Measurements from ENCODE around the gene NFATC4.
"Not testable (repeated sequence)": the region's sequence is repeated elsewhere in the genome, so short reads cannot be mapped to it uniquely, and the experiment has no call there.

Gene NFATC4

DNA sequence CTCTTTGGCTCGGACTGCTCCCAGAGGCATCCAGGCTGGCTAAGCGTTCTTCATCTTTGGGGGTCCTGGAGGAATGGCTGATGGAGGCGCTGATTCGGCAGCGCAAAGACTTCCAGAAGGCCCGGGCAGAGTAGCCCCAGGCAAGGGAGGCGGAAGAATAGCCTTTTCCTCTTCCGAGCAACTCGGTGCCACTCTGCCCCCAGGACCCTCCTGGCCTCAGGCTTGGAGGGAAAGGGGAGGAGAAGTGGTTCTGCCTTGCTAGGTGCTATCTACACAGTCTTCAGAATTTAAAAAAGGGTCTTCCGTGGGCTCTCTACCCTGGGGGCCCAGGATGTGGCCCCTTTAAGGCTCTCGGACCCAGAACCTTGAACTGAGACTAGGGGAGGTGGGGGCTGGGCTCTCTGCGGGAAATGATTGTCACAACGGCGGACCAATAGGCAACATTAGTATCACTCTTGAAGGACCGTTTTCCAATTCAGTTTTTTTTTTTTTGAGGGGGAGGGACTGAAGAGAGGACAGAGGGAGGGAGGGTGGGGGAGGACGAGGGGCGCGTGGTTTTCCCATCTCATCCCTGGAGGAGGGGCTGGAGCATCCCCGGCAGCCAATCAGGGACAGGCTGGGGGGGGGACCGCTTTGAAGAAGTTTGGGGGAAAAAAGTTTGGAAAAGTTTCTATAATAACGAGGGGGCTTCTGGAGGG, at the start of gene NFATC4:
Gene NFATC4 (plus strand): TSS at position 671 of the 698 bp plus-strand sequence. CDS start 157 bp downstream, outside the sequence.
- DNase-seq = peak; percentile 90

DNA sequence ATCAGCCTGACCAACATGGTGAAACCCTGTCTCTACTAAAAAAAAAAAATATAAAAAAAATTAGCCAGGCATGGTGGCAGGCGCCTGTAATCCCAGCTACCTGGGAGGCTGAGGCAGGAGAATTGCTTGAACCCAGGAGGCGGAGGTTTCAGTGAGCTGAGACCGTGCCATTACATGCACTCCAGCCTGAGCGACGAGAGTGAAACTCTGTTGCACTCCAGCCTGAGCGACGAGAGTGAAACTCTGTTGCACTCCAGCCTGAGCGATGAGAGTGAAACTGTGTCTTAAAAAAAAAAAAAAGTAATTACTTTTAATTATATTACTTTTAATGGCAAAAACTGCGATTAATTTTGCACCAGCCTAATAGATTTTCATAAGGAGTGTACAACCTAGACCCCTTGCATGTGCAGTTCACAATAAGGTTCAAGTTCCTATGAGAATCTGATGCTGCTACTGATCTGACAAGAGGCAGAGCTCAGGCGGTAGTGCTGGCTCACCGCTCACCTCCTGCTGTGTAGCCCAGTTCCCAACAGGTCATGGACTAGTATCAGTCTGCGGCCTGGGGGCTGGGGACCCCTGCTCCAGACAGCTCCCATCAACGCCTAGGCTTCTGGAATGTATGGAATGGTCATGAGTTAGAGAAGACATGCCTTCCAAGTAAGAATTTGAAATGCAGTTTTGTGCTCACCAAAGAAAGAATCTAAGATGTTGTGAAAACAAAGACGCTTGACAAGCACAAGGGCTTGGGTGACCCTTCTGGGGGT, 46.6 kb upstream of the NFATC4 start:
- DNase-seq = no peak

DNA sequence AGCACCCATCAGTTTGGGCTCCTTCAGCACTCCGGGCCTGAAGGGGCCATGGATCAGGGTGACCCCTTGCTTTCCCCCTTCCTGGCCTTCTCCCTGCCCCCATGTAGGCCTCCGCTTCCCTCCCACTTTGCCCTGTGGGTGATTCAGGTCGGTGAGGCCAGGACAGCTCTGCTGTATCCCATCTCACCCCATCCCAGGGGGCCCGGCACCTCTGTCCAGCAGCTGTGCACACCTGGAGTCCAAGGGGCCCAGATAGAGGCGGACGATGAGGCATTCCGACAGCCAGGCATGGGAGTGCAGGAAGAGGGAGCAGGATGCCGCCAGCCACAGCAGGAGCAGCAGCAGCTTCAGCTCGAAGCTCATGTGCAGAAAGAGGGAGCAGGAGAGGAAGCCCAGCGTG, 45.3 kb upstream of the NFATC4 start:
- no peak for DNase-seq

DNA sequence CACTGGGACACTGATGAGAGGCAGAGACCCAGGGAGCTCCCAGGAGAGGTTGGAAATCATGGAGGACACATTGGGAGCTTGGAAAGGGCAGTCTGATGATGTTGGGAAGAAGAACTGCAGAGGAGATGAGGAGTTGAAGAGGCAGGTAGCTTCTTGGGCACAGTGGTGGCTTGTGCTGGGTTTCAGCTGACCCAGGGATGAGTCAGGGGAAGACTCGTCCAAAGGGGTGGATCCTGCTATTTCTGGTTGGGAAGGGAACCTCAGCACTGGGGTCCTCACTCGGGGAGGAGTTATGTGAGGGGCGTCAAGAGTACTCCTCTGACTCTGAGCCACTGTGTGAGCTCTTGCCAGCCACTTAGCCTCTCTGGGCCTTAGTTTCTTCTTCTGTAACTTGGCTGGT, 44.6 kb upstream of the NFATC4 start:
- no peak for DNase-seq

DNA sequence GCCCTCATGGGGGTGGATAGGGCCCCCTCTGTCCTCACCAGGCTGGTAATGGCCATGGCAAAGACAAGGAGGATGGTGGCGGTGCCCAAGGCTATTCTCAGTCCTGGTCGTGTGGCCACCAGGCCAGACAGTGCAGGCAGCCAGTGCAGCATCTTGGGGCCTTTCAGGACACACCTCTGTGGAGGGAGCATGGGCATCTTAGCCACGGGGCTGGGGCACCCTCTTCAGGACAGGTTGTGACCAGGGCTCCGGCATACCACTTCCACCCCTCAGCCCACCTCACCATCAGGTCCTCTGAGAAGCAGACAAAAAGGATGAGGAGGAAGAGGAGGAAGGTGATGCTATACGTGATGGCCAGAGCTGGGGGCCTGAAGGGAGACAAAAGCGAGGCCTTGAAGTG, 44.0 kb upstream of the NFATC4 start:
- no peak for DNase-seq

DNA sequence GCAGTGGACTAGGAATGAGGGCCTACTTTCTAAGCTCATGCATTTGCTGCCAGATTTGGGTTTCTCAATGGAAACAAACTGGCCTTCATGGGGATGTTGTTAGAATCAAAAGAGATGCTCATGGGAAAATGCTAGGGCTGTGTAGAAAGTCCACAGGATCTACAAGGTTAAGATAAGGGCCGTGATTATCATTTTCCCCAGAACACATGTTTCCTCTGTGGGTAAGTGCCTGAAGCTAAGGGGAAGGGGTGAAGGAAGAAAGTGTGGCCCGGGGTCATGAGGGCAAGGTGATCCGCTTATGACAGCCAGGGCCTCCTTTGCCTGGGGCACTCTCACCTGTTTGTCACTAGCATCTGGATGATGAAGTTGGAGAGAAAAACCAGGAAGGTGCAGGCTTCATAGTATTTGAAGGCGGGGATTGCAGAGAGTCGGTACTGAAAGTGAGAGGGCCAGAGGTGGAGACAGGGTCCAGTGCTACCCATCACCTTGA, 42.9 kb upstream of the NFATC4 start:
- no peak for DNase-seq

DNA sequence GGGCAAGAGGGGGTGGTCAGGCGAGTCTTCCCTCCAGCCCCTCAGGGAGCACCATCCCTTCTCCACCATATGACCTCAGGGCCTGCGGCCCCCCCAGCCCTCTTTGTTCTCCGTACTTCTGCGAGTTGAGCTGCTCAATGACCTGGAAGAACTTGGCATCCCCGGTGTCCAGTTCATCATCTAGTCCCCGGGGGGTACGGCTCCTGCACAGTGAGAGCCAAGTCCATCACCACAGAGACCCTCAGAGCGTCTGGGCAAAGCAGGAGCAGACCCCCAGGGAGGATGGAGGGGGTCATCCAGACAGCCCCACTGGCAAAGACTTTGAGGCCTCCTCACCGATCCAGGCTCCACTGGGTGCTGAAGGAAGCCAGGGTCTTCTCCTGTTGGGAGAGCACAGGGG, 42.0 kb upstream of the NFATC4 start:
- no peak for DNase-seq

DNA sequence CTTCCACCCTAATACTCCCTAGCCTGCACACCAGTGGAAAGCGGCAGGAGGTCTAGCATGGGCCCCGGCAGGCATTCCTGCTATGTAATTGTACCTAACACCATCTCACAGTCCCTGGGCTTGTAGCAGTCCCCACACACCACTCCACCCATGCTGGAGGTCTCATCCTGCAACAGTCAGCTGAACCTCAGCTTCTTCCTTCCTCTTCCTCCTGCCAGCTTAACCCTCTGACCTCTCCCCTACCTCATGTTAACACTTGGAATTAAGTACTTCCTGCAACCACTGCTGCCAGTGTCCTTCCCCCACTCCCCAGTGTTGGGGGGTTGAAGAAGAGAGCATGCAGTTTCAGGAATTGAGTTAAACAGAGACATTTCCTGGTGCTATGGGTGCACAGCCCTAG, 40.7 kb upstream of the NFATC4 start:
- no peak for DNase-seq

DNA sequence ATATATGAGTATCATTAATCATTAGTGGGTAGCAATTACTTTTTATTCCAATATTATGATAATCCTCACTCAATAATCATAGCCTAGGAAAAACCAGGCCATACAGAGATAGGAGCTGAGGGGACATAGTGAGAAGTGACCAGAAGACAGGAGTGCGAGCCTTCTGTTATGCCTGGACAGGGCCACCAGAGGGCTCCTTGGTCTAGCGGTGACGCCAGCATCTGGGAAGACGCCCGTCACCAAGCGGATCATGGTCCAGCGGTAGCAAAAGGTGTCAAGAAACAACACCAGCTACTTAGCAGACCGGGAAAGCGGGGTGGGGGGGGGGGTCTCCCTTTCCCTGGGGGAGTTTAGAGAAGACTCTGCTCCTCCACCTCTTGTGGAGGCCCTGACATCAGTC, 40.1 kb upstream of the NFATC4 start:
- not testable (repeated sequence) for DNase-seq

DNA sequence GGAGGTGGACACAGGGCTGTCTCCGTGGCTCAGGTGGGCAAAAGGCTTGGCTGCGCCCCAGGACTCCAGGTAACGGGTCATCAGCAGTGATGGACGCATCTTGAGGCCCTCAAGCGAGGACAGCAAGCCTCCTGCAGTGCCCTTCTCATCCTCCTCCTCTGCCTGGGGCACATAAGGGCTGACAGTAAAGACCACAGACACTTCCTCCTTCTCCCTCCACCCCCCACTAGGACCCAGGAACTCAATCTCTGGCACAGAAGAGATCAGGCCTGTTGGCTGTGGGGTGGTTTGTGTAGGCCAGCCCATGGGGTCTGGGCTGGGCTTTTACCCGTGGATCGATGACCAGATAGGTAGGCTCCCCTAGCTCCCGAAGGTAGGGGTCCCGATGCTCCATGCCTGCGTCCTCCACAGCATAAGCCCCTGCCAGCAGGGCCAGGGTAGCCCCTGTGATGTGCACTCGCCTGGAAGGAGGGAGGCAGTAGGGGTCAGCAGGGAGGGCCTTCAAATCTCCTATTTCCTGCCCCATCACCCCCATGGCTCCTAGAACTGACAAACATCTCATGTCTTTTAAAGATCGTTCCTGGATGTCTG, 38.8 kb upstream of the NFATC4 start:
- no peak for DNase-seq

DNA sequence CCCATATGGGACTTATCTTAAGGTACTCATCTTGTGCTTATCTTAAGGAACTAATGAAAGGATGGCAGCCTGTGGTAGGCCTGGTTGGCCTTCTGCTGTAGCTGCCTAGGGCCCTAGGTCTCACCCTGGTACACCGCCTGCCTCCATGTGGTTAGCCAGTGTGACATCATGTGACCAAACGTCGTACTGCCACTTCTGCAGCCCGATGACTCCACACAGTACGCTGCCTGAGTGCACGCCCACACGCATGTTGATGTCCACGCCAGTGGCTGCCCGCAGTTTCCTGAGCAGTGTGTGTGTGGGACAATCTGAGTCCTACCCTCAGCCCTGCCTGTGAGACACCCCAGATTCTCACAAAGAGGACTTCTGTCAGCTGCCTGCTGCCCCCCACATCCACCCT, 38.2 kb upstream of the NFATC4 start:
- no peak for DNase-seq

DNA sequence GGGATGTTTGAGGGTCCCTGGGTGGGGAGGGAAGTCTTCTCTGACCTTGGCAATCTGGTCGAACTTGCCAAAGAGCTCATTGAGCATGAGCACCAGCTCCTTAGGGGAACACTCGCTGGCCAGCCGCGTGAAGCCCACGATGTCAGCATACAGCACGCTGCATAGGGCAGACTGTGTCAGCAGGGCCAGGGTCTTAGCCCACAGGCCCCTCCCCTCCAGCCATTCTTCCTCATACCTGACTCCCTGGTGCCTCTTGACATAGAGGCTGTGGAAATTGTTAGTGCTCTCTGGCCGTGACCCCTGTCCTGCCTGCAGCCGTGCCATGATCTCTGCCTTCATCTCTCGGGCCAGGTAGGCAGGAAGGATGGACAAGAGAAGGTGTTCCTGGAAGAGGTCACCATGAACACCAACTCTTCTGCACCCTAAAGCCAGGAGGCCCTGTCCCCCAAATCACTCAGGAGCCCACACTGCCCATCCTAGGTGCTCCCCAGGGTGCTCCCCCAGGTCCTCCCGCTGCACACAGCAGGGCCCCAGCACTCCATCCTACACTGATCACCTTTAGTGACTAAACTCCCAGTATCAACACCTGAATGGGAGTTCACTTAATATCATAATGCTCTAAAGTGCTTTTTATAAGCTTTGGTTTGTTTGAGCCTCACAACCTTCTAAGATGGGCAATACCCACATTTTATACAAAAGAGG, 36.9 kb upstream of the NFATC4 start:
- DNase-seq = no peak

DNA sequence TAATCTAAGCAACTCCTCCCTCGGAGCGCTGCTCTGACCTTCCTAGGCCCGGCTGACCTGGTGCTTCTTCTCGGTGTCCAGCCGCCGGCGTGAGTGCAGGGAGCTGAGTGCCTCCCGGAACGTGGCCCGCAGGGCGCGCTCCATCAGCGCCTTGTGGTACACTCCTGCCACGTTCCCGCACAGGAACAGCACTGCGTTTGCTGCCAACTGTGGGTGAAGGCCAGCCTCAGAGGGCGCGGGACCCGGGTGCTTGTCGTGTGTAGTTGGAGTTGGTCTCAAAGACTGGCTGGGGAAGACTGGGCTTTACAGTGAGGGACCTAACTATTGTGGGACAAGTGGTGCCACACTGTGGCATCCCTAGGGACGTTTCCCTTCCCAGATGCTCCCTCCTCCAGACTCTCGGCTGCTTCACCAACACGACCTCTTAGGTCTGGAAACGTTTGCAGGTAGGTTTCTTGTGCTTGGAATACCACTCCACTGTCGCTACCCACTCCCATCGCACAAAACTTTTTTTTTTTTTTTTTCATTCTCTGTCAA, 36.2 kb upstream of the NFATC4 start:
- DNase-seq = no peak

DNA sequence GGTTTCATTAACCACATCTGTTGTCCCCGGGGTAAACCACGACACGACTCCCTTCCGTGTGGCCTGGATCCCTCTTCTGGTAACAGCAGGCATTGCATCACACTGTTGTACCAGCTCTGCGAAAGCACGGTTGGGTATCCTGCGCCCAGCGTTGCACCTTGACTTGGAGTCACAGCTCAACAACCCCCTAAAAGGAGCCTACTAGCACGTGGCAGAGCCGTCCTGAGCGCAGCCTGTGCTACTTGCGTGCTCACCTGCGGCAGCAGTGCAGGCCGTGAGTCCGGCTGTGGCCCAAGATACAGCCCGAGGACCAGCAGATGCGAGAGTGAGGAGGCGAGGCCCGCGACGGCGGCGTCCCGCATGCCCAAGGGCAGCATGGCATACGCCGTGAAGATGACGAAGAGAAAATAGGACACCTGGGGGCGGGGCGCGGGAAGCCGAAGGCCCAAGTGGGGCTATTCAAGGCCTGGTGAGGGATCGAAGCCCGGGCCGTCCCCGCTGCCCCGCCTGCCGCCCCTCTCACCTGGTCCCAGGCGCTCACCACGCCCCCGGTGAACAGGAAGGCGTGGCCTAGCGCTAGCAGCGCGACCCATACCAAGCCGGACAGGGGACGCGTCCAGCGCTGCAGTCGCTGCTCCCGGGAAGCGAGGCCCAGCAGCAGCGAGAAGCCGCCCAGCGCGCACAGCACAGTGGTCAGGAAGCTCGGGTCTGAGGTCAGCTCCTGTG, 35.6 kb upstream of the NFATC4 start:
- DNase-seq = peak; percentile 39

DNA sequence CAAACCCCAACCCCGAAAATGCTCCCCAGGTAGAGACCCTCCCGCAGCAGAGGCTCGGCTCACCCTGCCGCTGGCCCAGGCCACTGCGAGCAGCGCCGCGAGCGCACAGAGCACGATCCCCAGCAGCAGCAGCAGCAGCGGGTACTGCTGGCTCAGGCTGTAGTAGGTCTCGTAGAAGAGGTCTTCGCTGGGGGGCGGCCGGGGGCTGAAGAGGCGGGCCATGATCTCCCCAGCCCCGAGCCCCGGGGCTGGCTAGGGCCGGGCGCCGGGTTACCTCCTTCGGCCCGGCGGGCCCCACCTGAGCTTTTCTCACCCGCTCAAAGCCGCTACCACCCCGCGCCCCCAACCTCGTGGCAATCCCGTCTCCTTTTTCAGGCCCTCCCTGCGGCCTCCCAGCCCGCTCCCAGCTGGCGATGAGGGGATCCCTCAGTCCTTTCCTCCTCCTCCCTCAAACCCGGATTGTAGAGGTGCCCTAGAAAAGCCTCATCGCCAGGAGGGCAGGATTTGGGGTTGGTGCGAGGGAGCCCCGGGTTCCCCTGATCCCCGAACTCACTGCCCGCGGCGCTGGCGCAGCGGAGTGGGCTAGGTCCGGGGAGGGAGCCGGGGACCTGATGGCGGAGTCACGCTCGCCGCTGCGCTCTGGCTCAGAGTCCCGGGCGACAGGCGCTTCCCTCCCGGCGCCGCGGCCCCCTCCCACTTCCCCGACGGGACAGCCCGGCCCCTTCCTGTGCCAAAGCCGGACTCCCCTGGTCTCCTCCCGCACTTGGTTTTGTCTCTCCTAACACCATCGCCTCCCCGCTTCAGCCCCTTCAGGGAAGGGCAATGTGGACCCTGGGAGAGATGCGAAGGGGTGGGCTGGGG, 33.3 kb upstream of the NFATC4 start, which contains the start of gene ADCY4:
Gene ADCY4 (minus strand): TSS at position 641 of the 861 bp plus-strand sequence. CDS start 419 bp downstream, at position 222.
- DNase-seq = no peak

DNA sequence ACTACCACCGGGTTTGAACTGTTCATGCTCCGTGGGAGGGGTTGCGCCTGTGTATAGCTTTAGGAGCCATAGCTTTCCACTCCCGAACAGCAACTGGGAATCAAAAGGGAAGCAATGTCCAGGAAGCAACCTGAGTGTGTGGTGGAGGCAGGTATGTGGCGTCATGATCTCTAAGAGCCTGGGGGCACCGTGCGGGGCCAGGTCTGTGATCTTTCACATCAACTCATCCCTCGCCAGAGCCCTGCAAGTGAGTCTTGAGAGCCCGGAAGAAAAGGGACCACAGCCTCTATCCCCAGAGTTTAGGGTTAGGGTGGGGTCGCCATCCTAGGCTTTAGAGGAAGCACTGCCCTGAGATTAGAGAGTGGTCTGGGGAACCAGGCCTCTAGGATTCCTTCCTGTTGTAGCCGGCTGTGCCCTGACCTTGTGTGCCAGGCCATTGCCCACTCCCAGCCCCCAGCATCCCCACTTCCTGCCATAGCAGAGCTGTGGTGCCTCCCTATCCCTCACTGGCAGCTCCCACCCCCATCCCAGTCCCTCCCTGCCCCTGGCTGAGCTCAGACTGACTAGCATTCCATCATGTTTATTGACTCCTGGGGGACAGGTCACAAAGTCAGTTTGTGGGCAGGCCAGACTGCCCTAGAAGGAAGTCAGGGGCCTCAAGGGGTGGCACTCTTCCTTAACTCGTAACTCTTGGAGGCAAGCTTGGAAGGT, 32.4 kb upstream of the NFATC4 start:
- DNase-seq = no peak

DNA sequence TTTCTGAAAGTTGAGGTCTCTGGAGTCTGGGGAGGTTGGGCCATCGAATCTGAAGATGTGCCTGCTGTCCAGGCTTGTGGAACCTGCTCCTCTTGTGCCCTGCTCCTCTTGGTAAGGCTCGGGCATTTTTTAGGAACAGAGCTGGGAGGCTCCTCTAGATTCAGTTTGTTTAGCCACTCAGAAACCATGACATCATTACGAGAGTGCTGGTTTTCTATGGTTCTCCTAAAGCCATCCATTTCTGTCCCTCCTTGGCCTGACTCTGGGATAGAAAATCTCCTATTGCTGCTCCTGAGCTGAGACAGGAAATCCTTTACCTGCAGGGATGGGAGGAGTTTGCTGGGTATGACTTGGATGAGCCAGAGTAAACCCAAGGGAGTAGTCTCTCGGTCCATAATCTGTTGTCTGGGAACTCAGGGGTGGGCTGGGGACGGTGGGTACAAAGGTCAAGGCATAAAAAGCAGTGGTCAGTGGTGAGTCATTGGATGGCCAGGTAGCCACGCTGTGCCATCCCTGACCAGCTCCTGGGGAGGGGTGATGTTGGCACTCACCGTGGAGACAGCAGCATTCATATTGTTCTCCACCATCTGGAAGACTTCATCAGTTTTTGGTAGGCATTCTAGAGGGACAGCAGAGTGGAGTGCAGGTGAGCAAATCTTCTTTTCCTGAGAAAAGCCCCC, 30.7 kb upstream of the NFATC4 start:
- DNase-seq = no peak

DNA sequence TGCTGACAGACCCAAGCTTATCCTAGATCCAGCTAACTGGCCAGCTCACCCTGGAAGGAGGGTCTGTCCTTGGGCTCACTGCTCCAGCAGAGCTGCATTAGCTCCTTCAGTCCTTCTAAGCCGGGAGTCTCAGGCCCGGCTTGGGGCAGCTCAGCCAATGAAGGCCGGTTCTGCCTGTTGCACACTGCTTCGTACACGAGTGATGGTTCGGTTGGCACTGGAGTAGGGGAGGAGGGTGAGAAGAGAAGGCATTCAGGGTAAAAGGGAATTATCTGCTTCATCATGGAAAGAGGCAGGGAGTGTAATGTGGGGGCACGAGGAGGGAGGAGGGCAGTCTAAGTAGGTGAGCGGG, 30.2 kb upstream of the NFATC4 start:
- DNase-seq = no peak

DNA sequence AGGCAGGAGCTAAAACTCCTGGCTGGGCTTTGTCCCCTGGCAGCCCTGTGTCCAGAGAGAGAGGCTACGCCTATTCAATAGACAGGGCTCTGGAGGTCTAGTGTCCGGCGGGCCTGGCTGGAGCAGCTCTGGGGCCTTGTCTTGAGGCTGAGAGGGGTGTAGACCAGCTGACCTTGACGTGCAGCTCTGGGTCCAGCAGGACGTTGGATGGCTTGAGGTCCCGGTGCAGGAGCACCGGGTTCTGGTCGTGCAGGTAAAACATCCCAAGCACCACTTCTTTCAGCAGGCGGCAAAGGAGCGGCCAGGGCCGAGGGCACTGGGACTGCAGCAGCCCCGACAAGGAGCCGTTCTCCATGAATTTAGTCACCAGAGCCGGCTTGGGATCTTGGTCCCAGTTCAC, 29.1 kb upstream of the NFATC4 start:
- no peak for DNase-seq
